IPS-NIHi11 (cell line): ENCODE results near the gene HOXA5.
A peak's percentile ranks its signal among the peaks of the same experiment; 100 is the strongest.

Experiments used
- DNase-seq: peaks from one replicate; pipeline ENCODE4 v3.0.0; 2012; ENCODE audit warnings: mixed read lengths, low spot score

Gene HOXA5

DNA sequence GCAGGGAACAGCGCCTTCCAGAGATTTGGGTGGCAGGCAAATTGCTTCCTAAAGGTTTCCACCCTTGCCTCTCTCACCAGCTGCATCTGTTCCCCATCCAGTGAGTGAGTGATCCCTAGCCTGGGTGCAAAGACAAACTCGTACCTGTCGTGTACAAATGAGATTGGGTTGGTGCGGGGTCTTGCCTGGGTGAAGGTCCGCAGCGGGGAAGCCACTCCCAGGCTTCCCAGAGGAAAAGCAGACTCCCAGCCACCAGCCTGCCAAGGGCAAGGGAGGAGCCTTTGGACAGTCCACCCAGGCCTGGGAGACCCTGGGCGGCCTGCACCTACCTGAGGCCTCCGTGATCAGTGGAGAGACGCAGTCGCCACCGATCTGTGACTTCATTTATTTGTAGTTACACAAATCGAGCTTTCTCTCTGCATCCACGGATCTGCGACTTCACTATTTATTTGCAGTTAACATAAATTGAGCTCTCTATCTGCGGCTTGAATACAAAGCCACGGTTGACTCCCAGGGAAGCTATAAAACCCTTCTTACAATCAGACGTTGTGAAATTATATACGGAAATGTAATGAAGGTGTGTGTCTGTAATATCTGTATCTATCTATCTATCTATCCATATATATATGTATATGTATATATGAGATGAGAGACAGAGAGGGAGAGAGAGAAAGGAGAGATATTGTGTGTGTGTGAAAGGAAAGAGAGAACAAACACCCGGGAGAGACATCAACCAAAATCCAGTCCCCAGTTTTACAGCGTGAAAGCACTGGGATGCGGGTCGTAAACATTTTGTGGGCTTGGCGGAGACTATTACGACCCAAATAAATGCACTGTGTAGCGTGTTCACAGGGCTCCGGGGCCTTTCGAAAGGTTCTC, 16.0 kb upstream of the HOXA5 start:
- DNase-seq = no peak

DNA sequence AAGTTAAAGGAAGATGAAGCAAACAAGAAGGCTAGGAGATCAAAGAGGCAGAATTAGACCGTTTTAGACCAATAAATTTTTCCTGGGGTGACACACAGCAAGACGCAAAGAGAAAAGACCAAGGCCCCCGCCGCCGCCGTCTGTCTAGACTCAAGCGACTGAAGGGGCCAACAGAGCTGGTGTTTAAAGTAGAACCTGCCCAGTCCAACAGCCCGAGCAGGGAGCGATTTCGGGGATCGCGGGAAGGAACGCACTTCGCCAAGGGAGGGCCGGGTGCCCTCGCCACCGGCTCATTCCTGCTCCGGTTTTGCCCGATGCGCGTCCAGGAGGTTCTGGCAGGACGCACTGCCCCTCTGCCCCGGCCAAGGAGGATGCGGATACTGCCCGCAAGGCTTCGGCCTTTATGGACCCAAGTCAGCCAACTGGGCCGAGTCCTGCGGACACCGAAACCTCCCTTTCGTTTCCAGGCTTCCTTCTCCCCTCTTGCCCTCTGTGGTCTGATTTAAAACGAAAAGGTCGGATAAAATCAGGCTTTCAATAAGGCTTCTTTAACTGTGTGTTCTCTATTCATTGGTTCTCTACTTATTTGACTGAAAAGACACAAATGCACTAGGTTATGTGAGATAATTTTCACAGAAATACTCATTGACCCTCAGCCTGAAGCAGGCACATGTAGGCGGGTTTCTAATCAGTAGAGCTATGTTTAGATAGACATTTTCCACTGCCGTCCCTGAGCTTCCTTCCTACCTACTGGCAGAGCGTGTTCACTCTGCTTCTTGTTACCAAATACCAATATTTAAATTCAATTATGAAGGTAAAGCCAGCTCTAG, 15.2 kb upstream of the HOXA5 start:
- DNase-seq = no peak

DNA sequence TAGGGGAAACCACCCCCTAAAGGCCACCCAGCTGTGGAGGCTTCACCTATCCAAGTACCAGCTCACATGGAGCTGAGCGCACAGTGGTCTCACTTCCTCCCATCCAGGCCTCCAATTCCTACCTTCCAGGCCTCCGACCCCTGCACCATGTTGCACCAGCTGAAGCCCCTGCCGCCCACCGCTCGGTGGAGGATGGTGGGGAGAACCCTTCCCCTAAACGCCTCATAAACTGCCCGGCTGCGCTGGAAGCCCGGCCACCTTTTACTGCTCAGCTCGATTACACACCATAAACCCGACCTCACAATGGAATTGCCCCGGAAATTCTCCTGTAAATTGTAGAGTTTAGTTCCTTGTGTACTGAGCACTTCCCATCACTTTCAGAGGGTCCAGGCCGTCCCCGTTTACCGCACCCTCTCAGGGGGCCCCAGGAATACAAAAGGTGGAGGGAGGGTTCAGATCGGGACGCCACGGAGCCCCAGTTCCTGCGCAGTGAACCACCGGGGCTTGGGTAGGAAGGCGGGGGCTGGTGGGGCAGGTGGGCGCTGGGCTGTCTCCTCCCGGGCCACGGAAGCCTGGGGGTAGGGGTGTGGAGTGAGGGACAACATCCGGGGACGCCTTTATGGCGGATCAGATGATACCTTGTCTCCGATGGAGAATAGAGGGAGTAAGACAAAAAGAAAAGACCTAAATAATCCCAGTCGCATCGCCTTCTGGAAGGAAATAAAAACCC, 14.4 kb upstream of the HOXA5 start:
- no peak for DNase-seq

DNA sequence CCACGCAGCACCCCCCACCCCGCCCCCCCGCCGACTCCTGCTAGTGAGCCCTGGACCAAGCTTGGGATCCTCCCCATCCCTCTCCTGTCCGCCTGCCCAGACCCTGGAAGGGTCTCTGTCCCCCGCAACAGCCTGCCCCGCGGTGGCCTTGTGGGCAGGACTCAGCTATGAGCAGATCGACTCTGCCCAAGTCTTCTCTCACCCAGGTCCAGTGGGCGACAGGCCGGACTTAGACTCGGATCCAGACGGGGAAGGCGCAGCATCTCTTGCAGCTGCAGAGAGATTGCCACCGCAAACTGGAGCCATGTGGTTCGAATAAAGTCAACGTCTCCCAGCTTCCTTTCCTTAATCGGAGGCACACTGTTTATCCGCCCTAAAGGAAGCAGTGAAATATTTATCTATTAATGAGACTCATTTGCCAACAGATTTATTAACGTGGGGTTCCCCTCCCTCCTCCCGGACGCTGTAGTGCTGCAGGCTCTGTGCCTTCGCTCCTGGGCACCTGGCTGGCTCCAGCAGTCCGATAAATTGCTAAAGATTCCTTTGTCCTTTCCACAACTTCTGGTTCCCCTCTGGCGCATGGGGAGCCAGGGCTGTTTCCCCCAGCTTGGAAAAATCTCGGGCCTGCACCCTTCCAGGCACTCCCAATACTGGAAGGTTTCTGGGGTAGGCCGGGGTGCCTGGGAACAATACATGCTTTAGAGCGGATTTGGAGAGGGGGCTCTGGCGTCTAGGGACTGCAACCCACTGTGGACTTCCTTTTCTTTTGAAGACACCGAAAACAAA, 13.6 kb upstream of the HOXA5 start:
- DNase-seq = no peak

DNA sequence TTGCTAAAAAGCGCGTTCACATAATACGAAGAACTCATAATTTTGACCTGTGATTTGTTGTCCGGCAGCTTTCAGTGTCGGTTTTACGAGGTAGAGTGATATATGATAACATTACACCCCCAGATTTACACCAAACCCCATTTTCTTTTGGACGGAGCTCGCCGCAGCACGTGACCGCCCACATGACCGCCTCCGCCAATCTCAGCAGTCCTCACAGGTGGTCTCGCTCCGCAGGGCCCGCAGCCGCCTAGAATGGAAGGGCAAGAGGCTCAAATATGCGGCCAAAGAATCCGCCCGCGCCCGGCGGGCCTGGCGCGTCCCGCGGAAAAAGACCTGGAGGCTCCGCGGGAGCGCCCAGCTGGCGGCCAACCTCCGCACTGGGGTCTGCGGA, 13.0 kb upstream of the HOXA5 start, which contains the start of gene HOXA7:
TSS of gene HOXA7 (minus strand) at position 168 of the 391 bp plus-strand sequence. CDS start at position 38, 130 bp downstream.
- peak; percentile 77 for DNase-seq

DNA sequence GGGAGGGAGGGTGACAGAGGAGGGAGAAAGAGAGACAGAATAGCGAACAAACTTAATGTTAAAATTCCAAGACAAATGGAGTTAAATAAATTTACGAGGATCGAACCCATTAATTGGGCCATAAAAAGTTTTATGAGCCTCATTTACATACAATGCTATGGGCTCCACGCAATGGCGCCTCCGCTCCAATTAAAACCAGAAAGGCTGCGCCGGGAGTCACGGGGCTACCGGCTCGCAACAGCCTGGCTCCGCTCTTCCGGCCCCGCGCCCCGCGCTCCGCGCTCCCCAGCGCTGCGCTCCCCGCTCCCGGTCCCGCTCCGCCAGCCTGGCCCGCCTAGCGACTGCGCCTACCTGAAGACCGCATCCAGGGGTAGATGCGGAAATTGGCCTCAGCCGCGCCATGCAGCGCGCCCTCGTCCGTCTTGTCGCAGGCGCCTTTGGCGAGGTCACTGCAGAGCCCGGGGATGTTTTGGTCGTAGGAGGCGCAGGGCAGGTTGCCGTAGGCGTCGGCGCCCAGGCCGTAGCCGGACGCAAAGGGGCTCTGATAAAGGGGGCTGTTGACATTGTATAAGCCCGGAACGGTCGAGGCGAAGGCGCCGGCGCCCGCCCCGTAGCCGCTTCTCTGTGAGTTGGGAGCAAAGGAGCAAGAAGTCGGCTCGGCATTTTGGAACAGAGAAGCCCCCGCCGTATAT, 12.5 kb upstream of the HOXA5 start:
- DNase-seq = no peak

DNA sequence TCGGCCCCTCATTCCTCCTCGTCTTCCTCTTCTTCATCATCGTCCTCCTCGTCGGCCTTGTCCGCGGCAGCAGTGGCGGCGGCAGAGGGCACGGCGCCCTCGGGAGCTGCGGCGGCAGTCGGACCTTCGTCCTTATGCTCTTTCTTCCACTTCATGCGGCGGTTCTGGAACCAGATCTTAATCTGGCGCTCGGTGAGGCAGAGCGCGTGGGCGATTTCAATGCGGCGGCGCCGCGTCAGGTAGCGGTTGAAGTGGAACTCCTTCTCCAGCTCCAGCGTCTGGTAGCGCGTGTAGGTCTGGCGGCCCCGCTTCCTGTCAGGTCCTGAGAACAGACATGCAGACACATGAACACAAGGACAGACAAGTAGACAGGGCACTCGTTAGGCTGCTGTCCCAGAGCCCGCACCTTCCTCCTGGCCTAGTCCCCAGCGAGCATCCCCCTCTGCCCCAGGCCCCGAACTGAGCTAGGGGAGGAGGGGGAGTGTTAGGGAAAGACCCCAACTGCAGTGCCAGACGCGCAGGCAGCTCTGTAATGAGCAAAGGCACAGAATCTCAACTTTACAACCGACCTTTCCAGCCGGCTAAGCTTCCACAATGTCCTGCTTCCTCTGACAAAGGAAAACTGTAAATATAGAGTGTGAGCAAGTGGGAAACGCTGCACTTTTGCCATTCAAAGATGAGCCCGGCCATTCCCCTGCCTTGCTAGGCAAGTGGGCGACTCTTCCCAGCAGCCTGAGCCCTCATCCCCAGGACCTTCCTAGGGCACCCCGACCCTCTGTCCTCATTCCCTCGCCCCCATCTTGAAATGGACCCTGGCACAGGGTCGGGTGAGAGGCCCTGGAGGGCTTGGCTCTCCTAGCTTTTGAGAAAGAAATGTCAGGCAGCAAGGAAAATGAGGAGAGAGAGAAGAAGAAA, 11.7 kb upstream of the HOXA5 start:
- no peak for DNase-seq

DNA sequence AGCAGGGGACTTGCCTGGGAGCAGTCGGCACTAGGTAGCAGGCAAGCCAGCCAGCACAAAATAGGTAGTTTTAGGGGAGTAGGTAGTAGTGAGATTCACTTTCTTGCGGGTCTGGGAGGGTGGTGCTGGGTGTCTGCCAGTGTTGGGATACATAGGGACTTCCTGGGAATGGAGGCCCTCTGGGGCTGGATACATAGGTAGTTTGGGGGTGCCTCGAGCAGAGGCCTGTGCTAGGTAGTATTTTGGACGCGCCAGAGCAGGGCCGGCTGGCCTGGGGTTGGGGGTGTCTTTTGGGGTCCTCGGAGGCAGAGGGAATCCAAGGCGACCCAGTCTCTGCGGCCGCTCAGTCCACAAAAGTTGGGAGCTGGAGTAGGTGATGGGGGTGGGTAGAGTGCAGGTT, 10.9 kb upstream of the HOXA5 start:
- no peak for DNase-seq

DNA sequence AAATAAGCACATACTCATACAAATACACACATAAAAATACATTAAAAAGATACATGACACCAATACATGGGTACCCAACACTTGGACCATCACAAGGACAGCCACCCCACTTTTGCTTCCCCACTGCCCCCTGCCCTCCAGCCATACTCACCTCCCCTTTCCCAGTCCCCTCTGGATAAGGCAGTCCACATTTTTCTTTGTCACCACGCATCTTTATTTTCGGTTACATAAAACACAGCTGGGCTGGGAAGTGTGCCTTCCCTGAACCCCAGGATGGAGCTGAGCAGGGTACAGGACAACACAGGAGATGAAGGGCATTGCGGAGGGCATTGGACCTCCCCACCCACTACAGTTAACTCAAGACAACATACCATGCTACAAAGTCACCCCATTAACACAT, 10.0 kb upstream of the HOXA5 start:
- no peak for DNase-seq

DNA sequence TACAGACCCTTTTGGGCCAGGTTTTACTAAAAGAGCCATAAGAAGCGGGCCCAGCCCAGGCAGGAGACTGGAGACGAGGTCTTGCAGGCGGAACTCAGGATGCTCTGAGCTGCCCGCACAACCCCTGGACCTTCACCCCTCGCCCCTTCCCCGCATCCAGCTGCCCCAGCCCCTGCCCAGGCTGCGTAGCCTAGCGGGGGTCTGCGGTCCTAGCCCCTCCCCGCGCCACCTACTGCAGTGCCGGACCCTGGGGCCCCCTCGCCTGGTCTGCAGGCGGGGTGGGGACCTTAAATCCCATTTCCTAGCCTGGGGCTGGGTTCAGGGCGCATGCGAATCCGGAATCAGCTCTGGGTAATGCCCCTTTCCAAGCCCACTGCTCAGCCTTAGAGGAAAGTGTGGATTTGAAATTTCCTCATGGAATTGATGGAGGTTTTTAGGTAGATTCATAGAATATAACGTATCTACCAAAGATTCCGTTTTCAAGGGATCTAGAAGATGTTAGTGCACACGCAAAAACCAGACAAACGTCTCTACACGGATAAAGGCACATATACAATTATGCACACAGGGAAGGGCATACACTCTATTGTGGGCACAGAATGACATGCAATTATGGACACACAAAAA, 9.4 kb upstream of the HOXA5 start:
- no peak for DNase-seq

DNA sequence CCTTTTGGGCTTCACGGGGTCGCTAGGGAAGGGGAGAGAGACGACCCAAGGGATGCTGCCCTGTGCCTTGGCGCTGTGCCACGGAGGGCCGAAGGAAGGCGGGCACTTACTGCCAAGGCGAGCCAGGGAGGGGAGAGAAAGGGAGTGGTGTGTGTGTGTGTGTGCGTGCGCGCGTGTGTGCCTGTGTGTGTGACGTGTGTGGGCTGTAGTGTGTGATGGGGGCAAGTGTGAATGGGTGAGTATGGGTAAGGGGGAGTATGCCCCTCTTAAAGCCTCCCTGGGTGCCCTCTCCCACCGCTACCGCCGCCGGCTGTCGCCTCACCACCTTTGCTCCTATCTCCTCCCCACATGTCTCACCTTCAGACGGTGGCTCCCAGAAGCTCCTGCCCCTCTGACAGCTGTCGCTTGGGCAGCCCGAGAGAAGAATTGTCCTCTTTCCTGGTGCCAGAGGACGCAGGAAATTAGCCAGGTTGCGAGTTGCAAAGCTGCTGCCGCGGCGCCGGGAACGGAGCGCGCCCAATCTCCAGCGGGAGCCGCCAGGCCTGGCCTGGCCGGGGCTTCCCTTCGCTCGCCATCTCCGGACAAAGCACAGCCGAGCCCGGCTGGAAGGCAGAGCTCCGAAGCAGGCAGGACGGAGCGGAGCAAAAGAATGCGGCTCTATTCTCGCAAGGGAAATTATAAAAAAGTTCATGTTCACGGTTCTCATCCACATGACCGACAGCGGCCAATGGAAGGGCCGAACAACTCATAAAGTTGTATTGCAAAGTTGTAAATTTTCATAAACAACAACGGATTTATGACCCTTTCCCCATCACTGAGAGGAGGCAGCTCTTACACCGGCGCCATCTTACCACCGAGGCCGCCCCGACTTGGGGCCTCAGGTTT, 8.7 kb upstream of the HOXA5 start, which contains the start of gene HOXA3:
TSS of gene HOXA3 (minus strand) at position 653 of the 885 bp plus-strand sequence. CDS start 41,943 bp downstream, outside the sequence.
- no peak for DNase-seq

DNA sequence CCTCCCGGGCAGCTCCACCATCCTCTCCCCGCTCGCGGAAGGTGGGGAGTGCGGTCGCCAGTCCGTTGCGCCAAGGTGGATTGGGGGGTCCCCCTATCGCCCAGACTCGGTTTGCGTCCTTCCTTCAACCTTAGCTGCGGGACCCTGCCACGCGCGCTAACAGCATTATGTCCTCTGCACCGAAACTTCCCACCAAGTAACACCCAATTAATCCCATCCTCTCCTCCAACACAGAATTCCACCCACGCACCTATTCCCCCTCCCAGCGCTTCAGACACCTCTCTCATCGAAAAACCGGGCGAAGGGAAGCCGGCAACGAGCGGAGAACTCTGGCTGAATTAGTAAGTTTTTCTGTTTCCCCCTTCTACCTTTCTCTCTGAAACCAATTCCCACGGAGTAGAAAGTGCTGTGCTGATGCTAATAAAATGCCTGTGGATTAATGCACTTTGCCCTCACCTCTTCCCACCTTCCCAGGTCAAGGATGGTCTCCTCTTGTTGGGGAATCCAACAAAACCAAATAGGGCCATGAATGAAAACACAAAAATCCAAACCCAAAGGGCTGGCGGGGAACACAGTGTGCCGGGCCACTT, 8.0 kb upstream of the HOXA5 start:
- DNase-seq = no peak

DNA sequence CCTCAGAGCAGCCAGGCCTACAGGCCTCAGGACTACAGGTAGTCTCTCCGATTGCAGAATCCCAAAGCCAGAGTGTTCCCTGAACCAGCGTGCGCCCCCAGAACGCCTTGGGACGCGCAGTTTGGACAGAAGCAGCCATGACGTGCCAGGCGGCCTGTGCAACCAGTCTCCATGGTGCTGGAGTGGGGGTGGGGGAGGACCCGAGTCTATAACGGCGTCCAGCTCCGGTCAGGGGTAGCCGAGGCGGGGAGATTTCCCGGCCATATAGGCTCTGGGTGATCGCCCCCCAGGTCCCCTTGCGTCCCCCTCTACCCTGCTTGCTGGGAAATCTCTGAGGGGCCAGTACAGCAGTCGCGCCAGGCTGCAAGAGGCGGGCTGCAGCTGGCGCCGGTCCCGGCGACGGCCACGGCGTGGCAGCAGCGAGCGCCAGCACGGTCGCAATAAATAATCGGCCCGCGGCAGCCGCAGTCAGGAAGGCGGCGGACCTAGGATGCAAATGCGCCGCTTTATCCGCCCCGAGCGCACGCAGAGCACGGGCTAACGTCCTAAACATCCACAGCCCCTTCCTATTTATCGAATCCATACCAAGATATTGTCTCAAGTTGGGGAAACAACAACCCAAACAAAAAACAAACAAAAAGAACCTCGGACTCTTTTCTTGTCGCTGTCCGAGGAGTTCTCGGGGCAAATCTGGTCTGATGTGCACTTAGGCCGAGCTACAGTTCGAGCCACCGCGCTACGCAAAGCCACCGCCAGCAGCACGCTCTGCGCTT, 7.3 kb upstream of the HOXA5 start:
- DNase-seq = peak; percentile 92

DNA sequence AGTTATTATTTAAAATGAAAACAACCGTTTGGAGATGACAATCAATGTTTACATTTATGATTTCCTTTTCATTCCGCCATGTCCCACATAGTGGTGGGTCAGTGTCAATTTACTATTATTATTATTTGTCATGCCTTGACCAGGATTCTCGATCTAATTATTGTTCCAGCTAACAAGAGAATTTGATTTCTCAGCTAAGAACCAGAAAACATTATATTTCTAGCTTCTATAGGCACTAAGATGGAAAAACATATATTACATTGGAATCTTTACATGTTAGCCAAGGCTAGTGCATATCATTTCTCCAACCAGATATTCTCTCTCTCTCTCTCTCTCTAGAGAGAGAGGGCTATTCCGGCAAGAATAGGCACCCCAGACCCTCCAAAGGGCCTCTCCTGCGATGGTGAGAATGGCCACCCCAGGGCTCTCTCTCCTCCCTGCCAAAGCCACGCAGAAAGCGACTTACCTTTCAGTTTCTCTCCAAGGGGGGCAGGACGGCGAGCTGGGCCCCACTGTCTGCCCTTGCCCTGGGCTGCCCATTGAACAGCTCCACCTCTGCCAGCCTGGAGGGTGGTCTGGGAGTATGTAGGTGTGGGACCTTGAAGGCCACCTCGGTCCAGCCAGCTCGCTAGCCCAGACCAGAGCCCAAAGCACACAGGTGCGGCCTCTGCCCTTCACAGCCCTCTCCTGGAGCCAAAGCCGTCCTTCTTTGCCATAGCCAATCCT, 6.5 kb upstream of the HOXA5 start:
- no peak for DNase-seq

DNA sequence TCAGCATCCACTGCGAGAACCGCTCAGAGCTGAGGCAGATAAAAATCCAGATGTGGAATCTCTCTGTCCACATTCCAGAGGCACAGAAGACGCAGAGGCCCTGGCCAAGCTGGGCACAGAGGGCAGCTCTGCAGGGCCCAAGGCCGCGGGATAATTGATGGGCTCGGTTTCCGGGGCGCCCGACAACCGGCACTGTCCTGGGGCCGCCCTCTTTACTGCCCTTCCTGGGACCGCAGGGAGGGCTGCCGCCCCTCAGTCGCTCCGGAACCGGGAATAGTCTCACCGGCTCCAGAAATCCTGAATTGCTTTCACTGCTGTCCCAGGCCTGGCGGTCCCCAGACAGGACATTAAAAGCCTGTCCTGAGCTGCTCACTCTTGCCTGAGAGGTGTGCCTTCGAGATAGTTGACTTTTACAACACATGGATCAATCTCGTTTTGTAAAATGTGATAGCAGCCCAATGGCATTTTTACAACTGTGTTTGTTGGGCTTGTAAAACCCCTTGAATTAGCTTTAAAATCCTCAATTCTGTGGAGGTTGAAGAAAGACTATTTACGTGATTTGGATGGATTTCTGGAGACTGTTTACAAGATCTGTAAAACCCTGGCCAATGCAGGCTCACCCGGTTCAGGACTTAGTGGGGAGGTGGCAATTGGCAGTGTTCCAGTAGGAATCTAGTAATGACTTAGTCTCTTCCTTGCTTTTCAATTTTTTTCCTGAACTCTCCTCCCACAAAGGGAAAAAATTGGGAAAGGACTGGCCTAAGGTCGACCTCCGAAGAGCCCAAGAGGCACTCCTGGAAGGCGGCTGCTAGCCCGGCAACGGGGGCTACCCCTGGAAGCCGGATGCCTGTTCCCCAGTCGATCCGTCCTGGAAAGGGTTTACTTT, 5.5 kb upstream of the HOXA5 start:
- no peak for DNase-seq
